AG04450 (cell line): ENCODE data around the gene RSAD2. TPM values are rescaled to one million over a fixed set of nuclear protein-coding genes. Genes with fewer than 3 reads are reported as not detected.

Experiments used
- CTCF ChIA-PET: fragments of 300-600, 350-600 bp; formaldehyde crosslinking; extraction: SDS; loops from one replicate; lab custom pipeline; 2022; ENCODE audit warnings: antibody characterized with exemption, inconsistent platforms; lab: Charles Lee
- POLR2A ChIA-PET: fragments of 350-600 bp; formaldehyde crosslinking; extraction: SDS; loops from one replicate; lab custom pipeline; 2021; ENCODE audit warnings: antibody characterized with exemption, inconsistent platforms; lab: Yijun Ruan, JAX
- DNase-seq: peaks from one replicate; pipeline ENCODE4 v3.0.0-alpha.2; 2011; ENCODE audit warnings: low read depth, low spot score
- H3K27ac ChIP-seq: one replicate; pipeline ENCODE4 v1.5.1; 2012; ENCODE audit warnings: low read depth, low read length, control low read depth
- H3K27me3 ChIP-seq: one replicate; pipeline ENCODE4 v1.6.0; 2012; ENCODE audit warnings: low read length; ENCODE audit not compliant: control insufficient read depth, insufficient read depth
- H3K4me3 ChIP-seq: 2 replicates; pipeline ENCODE4 v1.5.1; 2011; ENCODE audit warnings: mild to moderate bottlenecking, low read depth, low read length, control low read depth
- H3K9me3 ChIP-seq: 2 replicates; pipeline ENCODE4 v1.5.1; 2012; ENCODE audit warnings: low read length; ENCODE audit not compliant: control insufficient read depth, insufficient read depth
- polyA plus RNA-seq: library from polyadenylated mRNA; depleted of rRNA; stranded (reverse); fragments of >200 nt; gene quantifications from 2 replicates; pipeline ENCODE4 v1.2.3, GENCODE V29; 2011
- TF ChIP-seq, protein P1 (sequence below): IDR thresholded peaks from 2 replicates; pipeline ENCODE4 v1.5.1; 2011; ENCODE audit warnings: low read depth, low read length, control low read depth, inconsistent platforms

Gene RSAD2
- polyA plus RNA-seq, 1 experiment: not detected

DNA sequence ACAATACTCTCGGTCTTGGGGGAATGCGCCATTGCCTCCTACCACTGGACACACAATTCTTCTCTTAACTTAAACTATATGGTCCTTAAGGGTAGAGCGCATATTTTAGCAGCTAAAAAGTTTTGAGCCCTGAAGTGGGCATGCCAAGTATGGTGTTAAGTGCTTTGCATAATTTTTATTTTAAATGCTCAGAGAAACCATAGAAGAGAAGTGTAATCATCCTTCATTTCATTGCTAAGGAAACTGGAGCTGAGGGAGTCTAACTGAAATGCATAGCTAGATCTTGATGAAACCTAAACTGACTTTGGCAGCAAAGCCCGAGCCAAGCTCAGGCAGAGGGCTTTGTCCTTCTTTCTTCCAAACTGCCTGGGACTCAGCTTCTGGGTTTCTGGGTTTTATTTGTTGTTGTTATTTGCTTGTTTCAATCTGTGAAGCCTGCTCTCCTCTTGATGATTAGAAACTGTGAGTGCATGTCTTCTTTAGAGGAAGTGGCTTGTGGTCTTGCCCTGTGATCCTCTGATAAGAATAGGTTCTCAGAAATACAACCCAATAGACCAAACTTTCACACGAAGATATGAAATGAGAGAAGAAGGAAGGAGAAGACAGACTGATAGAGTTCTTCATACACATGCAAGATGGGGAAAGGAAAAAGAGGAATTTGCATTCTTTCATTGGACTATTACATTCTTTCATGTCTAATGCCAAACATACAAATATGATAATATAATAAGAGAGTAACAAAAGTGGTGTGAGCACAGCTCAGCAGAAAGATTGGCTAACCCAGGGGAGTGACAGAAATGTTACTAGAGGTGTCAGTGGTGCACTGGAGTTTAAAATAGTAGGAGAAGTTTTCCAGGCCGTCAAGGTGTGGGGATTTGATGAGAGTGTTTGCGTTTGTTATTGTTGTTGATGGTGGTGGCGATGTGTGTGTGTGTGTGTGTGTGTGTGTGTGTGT, 32.1 kb downstream of the RSAD2 start:
- Histone ChIP-seq H3K4me3 (no peak overlapping the region), H3K27ac (no peak overlapping the region), H3K27me3 (no peaks in the 10 kb centered on the region), H3K9me3 (no peaks in the 10 kb centered on the region)
- DNase-seq: no peak
- ChIA-PET CTCF (no interaction called here), POLR2A (no interaction called here)
- TF ChIP-seq, protein P1, sequence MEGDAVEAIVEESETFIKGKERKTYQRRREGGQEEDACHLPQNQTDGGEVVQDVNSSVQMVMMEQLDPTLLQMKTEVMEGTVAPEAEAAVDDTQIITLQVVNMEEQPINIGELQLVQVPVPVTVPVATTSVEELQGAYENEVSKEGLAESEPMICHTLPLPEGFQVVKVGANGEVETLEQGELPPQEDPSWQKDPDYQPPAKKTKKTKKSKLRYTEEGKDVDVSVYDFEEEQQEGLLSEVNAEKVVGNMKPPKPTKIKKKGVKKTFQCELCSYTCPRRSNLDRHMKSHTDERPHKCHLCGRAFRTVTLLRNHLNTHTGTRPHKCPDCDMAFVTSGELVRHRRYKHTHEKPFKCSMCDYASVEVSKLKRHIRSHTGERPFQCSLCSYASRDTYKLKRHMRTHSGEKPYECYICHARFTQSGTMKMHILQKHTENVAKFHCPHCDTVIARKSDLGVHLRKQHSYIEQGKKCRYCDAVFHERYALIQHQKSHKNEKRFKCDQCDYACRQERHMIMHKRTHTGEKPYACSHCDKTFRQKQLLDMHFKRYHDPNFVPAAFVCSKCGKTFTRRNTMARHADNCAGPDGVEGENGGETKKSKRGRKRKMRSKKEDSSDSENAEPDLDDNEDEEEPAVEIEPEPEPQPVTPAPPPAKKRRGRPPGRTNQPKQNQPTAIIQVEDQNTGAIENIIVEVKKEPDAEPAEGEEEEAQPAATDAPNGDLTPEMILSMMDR: no peak

DNA sequence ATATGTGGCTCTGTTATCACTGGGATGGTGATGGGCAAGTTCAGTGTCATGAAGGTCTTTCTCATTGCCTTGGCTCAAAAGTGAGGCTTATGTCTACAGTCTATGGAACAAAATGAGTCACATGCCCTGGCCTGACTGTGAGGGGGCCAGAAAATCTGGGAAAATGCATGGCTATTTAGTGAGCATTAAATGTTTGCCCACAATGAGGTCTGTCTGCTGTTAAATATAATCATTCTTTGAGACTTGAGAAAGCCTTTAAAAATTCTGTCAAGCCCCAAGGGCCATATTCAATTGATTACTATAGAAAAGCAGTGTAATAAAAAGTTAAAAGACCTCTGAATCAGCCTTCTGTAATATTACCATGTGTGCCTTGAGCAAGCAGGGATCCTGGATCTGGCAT, 34.1 kb downstream of the RSAD2 start:
- Histone ChIP-seq H3K27ac (no peak overlapping the region), H3K9me3 (no peaks in the 10 kb centered on the region), H3K4me3 (no peak overlapping the region), H3K27me3 (peaks cover 2% of the 10 kb centered on the region)
- ChIA-PET CTCF (no interaction called here), POLR2A (no interaction called here)
- DNase-seq: no peak
- TF ChIP-seq, protein P1: no peak

DNA sequence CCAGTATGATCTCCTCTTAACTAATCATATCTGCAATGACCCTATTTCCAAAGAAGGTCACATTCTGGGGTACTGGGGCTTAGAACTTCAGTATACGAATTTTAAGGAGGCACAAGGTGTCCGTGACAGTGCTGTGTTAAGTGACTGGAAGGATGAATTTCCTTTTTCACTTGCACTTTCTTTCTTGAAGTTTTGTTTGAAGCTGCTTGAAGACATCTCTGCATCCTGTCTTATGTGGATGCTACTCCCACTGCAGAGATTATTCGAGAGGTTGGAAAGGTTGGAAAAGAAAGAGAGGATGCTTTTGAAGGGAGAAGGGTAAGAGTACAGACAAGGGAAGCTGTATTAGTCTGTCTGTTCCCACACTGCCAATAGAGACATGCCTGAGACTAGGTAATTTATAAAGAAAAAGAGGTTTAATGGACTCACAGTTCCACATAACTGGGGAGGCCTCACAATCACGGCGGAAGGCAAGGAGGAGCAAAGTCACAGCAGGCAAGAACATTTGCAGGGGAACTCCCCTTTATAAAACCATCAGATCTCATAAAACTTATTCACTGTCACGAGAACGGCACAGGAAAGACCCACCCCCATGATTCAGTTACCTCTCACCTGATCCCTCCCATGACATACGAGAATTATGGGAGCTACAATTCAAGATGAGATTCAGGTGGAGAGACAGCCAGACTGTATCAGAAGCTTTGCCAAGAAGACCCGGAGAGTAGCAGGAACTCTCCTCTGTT, 36.0 kb downstream of the RSAD2 start:
- ChIA-PET CTCF (no interaction called here), POLR2A (no interaction called here)
- Histone ChIP-seq H3K27ac (no peak overlapping the region), H3K9me3 (no peaks in the 10 kb centered on the region; the same call in 1 of the 2 replicates), H3K27me3 (peaks cover 5% of the 10 kb centered on the region), H3K4me3 (no peak overlapping the region)
- TF ChIP-seq, protein P1: no peak
- DNase-seq: no peak

DNA sequence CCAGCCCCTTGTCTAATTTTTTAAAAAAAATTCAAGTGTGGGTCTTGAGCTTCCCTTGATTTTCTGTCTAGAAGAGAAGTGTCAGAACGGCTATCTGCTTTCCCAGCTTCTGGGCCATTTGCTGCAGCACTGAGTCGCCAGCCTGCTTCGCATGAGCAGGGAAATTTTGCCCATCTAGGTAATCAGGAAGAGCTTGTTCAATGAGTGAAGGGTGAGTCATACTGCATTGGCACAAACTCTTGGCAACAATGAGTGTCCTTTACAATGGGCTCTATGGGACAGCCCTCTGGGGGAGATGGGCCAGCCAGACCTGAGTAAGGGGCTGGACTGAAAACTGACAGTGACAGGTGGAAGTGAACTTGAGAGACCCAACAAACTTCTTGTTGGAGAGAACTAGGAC, 37.3 kb downstream of the RSAD2 start:
- no peak for DNase-seq
- Histone ChIP-seq H3K27ac (no peak overlapping the region), H3K27me3 (peaks cover 12% of the 10 kb centered on the region), H3K9me3 (no peaks in the 10 kb centered on the region; the same call in 1 of the 2 replicates), H3K4me3 (no peak overlapping the region)
- ChIA-PET POLR2A (no interaction called here), CTCF (no interaction called here)
- TF ChIP-seq, protein P1: no peak
